GM19193 (cell line): ENCODE results near the gene VEGFC.

Source experiments
- POLR2A ChIP-seq: IDR thresholded peaks from 4 replicates; pipeline ENCODE4 v1.6.1; 2011; ENCODE audit not compliant: insufficient read depth, insufficient read length; ENCODE audit errors: extremely low read depth

The VEGFC gene

DNA sequence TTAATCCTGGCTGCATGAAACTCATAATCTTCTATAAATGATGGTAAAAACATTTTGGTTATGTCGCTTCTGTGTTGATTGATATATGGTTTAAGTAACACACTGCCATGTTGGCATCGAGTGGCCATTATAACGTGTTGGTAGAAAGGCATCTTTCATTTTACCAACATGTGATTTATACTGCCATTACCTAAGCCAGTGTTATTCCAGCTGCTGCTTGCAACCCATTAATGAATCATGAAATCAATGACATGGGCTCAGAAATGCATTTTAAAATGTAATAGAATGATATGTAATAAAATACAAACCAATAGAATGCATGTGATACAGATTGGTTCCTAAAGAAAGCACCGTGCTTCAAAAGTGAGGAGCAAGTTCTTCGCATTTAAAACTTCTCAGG lies 102.0 kb downstream of the VEGFC start:
- TF ChIP-seq POLR2A: no peak

GRCh38 chr4:176680668-176681180 lies 112.0 kb downstream of the VEGFC start:
- no peak for TF ChIP-seq POLR2A

- TF ChIP-seq POLR2A: no peak
These were observed 115.8 kb downstream of the VEGFC start for GRCh38 chr4:176676901-176677300.

DNA sequence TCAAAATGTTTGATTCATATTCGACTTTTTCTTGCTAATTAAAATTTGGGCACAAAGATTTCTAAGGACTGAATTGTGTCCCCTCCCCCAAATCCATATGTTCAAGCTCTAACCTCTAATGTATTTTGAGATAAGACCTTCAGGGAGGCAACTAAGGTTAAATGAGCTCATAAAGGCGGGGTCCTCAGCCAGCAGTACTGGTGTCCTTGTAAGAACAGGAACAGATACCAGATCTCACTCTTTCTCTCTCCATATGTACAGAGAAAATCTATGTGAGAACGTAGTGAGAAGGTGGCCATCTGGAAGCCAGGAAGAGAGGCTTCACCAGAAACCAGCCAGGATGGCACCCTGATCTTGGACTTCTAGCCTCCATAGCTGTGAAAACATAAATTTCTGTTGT lies 116.9 kb downstream of the VEGFC start:
- TF ChIP-seq POLR2A: no peak

GRCh38 chr4:176671532-176671931 lies 121.2 kb downstream of the VEGFC start:
- no peak for TF ChIP-seq POLR2A

GRCh38 chr4:176668324-176668723 lies 124.4 kb downstream of the VEGFC start:
- TF ChIP-seq POLR2A: no peak

DNA sequence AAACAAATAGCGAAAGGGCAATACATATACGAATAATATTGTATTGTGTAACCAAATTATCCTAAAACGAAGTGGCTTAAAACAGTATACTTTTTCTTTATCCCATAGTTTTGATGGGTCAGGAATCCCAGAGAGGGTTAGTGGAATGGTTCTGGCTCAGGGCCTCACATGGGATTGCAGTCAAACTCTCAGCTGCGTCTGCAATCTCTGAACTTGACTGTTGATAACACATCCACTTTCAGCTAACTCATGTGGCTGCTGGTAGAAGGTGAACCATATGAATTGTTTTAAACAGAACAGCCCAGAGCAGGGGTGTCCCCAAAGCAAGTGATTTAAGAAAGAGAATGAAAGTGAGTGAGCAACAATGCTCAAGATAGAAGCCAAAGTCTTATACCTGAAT lies 127.8 kb downstream of the VEGFC start:
- no peak for TF ChIP-seq POLR2A

DNA sequence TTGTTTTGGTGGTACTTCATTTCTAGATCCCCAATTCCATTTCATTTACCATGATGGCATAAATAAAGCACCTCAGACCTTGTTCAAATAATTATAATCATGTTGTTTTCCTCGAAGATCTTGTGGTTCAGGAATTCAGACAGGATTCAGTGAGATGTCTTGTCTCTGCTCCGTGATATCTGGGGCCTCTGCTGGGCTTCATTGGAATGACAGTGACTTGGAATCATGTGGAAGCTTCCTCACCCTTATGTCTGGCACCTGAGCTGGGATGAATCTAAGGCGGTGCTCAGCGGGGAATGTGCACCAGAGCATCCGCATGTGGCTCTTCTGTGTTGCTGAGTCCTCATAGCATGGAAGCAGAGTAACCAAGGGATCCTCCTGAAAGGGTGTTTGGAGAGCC lies 132.2 kb downstream of the VEGFC start:
- TF ChIP-seq POLR2A: no peak

- no peak for TF ChIP-seq POLR2A
These were observed 136.6 kb downstream of the VEGFC start for GRCh38 chr4:176656108-176656507.

DNA sequence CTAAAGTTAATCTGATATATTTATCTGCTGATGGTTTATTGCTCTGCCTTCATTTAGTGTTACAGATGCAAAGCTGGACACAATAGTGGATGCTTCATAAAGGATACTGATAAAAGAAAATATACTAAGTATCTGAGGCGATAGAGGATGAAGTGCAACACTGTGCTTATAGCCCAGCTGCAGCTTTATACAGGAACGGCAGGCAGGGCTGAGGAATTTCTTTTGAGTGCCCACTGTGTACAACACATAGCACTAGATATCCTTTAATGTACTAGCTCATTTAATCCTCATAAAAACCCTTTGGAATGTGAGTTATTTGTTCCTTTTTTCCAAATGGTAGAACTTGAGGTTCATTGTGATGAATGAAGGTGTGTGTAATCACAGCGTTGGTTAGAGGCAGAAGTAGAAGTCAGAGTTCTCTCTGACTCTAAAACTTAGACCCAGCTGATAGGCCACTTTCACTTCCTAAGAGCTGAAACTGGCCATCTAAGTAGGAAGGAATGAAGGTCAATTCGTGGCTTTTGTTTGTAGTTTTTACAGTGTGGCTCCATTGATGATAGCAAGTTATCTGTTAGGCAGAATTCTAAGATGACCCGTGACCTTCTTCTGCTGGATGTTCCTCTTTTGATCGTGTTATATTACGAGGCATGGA lies 138.0 kb downstream of the VEGFC start:
- TF ChIP-seq POLR2A: no peak

- no peak for TF ChIP-seq POLR2A
These were observed 139.1 kb downstream of the VEGFC start for GRCh38 chr4:176653401-176654220.

- TF ChIP-seq POLR2A: no peak
These were observed 146.4 kb downstream of the VEGFC start for GRCh38 chr4:176646311-176646710.

DNA sequence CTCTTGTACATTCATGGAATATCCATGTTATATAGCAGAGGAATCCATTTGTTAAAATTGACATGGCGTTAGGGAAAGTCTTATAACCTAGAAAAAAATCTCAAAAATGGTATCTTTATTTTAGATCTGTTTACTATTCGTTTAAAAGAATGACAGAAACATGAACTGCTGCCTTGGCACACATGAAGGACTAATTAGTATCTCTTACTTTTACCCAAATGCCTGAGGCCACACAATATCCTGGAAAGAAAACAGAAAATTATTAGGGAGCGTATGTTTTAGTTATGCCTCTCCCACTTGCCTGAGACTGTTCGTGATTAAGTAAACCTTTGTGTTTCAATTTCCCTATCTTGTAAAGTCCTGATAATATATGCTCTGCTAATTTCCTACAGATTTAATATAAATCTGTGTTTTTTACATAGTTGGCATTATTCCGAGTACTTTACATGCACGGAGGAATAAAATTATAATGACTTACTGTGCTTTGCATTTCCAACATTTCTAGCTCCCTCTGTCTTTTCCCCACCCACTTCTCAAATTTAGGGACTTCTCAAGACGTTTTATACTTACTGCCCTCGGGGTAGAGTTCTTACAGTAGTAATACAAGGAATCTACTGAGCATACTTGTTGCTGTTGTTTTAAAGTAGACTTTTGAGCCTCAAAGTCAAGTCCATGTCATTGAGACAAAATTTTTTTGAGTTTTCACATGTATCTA lies 147.3 kb downstream of the VEGFC start:
- TF ChIP-seq POLR2A: no peak

- no peak for TF ChIP-seq POLR2A
These were observed 150.2 kb downstream of the VEGFC start for GRCh38 chr4:176642472-176642871.

- TF ChIP-seq POLR2A: no peak
These were observed 151.5 kb downstream of the VEGFC start for GRCh38 chr4:176641237-176641636.

DNA sequence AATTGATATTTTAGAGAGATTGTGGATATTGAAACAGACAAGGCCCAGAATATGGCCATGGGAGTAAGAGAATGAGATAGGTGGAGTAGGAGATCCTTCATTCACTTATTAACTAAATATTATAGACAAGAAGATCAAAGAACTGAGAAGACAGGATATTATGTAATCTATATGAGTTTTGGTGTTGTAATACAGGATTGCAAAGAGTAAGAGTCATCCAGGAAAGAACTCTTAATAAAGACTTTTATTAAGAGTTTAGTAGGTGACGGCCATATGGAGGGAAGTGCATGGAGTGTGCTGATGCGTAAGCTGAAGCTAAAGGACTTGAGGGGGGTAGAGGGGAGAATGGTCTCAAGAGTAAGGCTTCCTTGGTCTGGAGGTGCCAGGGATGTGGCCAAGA lies 153.7 kb downstream of the VEGFC start:
- no peak for TF ChIP-seq POLR2A

DNA sequence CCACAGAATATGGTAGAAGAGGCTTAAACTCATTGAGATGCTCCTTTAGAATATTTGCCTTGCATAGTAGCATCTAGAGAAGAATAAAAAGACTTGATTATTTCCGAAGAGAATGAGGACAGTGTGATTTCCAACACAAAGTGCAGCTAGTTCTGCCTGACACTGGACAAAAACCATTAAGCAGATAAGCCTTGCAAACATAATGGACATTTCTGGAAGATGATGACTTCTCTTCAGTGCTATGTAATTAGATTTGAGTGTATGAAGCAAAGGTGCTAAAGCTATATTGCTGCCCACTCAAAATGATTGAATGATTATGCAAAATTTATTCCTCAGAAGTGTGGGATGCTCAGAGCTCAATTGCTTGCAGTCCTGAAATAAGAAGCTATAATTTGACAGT lies 156.4 kb downstream of the VEGFC start:
- TF ChIP-seq POLR2A: no peak
